ENCODE results near the gene RORC. TPM values are rescaled to one million over a fixed set of nuclear protein-coding genes. Genes with fewer than 3 reads are reported as not detected.

Gene RORC
- polyA plus RNA-seq, 1 of the 3 experiments (the other 2 are of a cell fraction) = not detected

DNA sequence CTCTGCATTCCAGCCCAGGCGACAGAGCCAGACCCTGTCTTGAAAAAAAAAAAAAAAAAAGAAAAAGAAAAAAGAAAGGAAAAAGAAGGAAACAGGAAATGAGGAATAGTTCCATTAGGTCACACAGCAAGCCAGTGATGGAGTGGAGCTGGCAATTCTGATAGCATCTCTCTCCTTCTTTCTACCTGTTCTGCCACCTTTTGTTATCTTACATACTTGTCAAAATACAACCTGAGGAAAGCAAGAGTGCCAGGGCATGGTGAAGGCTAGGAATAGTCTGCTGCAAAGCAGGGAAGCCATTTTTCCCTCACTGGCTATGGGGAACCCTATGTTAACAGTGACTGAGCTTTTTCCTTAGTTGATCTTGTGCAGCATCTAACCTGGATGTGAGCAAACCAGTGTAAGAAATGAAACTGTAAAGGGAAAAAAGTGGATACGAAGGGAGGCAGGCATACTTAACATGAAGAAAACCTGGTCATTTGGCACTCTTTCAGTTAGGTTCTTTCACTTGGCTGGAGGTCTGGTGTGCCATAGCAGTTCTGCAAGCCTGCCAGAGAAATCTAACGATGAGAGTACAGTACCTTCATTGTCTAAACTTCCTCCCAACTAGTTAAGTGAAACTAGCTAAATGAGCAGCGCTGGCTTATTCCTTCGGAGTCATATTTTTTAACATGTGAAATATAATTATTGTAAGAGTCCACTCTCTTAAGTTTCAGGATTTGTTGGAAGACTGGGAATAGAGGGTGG is 39.9 kb upstream of the RORC start:
- Histone ChIP-seq H3K36me3 (replicated peaks in 1 of 2; ENCODE audit: control insufficient read depth in 1 of 2, insufficient read depth in 2 of 2, low read length in 1 of 2) (peaks cover 0 to 10% of the 10 kb centered on the region in 2 experiments), H3K27ac (ENCODE audit: low read depth in 2 of 2, low read length in 1 of 2) (no peak overlapping the region), H3K79me2 (ENCODE audit: insufficient read depth) (no peaks in the 10 kb centered on the region), H3K4me3 (ENCODE audit: low read depth in 2 of 2, low read length in 1 of 2) (no peak overlapping the region), H3K4me1 (ENCODE audit: control insufficient read depth in 1 of 2, insufficient read depth in 2 of 2, low read depth in 1 of 2, low read length in 1 of 2) (no peaks in the 10 kb centered on the region), H3K27me3 (ENCODE audit: insufficient read depth) (no peaks in the 10 kb centered on the region), H2AFZ (ENCODE audit: low read depth) (no peak overlapping the region), H3K9me3 (no peaks in the 10 kb centered on the region), H4K20me1 (ENCODE audit: insufficient read depth) (no peaks in the 10 kb centered on the region), H3F3A (replicated peaks; ENCODE audit: insufficient read depth) (no peaks in the 10 kb centered on the region), H3K4me2 (no peak overlapping the region), H3K9me2 (no peaks in the 10 kb centered on the region), H3K9ac (no peak overlapping the region)
- WGBS (ENCODE audit: low lambda C conversion rate) = 59% methylated on average over 5 of the region's 5 CpGs
- ChIA-PET CTCF (interaction anchor here (1.1 kb wide), 1 partner anchor 23 kb away, joined by 3 read pairs; no protein-coding TSS in a partner anchor), POLR2A (no interaction called here)
- TF ChIP-seq FOXJ3 (CRISPR knock-in tag; IDR thresholded peaks at IDR 0.05) = no peak
- no peak for TF ChIP-seq MXI1 (IDR thresholded peaks at IDR 0.05; ENCODE audit: low read depth, low read length)
- no peak for TF ChIP-seq SIN3A (IDR thresholded peaks at IDR 0.05; ENCODE audit: borderline replicate concordance, low read depth, low read length)
- no peak for TF ChIP-seq RFX5 (IDR thresholded peaks at IDR 0.05; ENCODE audit: low read length)
- TF ChIP-seq SMC3 (IDR thresholded peaks at IDR 0.05; ENCODE audit: low read depth, low read length) = no peak
- TF ChIP-seq RCOR1 (IDR thresholded peaks at IDR 0.05; ENCODE audit: low read length) = no peak
- TF ChIP-seq, protein P1, sequence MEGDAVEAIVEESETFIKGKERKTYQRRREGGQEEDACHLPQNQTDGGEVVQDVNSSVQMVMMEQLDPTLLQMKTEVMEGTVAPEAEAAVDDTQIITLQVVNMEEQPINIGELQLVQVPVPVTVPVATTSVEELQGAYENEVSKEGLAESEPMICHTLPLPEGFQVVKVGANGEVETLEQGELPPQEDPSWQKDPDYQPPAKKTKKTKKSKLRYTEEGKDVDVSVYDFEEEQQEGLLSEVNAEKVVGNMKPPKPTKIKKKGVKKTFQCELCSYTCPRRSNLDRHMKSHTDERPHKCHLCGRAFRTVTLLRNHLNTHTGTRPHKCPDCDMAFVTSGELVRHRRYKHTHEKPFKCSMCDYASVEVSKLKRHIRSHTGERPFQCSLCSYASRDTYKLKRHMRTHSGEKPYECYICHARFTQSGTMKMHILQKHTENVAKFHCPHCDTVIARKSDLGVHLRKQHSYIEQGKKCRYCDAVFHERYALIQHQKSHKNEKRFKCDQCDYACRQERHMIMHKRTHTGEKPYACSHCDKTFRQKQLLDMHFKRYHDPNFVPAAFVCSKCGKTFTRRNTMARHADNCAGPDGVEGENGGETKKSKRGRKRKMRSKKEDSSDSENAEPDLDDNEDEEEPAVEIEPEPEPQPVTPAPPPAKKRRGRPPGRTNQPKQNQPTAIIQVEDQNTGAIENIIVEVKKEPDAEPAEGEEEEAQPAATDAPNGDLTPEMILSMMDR (IDR thresholded peaks at IDR 0.05) = no peak
- TF ChIP-seq, protein P2, sequence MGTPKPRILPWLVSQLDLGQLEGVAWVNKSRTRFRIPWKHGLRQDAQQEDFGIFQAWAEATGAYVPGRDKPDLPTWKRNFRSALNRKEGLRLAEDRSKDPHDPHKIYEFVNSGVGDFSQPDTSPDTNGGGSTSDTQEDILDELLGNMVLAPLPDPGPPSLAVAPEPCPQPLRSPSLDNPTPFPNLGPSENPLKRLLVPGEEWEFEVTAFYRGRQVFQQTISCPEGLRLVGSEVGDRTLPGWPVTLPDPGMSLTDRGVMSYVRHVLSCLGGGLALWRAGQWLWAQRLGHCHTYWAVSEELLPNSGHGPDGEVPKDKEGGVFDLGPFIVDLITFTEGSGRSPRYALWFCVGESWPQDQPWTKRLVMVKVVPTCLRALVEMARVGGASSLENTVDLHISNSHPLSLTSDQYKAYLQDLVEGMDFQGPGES (IDR thresholded peaks at IDR 0.05; ENCODE audit: low read depth, low read length) = no peak
- TF ChIP-seq, protein P3, sequence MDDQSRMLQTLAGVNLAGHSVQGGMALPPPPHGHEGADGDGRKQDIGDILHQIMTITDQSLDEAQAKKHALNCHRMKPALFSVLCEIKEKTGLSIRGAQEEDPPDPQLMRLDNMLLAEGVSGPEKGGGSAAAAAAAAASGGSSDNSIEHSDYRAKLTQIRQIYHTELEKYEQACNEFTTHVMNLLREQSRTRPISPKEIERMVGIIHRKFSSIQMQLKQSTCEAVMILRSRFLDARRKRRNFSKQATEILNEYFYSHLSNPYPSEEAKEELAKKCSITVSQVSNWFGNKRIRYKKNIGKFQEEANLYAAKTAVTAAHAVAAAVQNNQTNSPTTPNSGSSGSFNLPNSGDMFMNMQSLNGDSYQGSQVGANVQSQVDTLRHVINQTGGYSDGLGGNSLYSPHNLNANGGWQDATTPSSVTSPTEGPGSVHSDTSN (IDR thresholded peaks at IDR 0.05) = no peak
- TF ChIP-seq EZH2phosphoT487 (IDR thresholded peaks at IDR 0.05; ENCODE audit: borderline replicate concordance, low read depth) = no peak
- no peak for TF ChIP-seq MEF2A (IDR thresholded peaks at IDR 0.05; ENCODE audit: borderline replicate concordance, low read depth)
- no peak for TF ChIP-seq ELF1 (IDR thresholded peaks at IDR 0.05)
- TF ChIP-seq TCF12 (IDR thresholded peaks at IDR 0.05) = no peak
- no peak for TF ChIP-seq CHD2 (IDR thresholded peaks at IDR 0.05; ENCODE audit: low read length, partially characterized antibody)
- TF ChIP-seq RXRA (IDR thresholded peaks at IDR 0.05; ENCODE audit: borderline replicate concordance, low read depth) = no peak
- no peak for TF ChIP-seq FOXM1 (IDR thresholded peaks at IDR 0.05; ENCODE audit: low read depth)
- no peak for TF ChIP-seq GABPA (IDR thresholded peaks at IDR 0.05; ENCODE audit: low read depth)
- TF ChIP-seq, protein P4, sequence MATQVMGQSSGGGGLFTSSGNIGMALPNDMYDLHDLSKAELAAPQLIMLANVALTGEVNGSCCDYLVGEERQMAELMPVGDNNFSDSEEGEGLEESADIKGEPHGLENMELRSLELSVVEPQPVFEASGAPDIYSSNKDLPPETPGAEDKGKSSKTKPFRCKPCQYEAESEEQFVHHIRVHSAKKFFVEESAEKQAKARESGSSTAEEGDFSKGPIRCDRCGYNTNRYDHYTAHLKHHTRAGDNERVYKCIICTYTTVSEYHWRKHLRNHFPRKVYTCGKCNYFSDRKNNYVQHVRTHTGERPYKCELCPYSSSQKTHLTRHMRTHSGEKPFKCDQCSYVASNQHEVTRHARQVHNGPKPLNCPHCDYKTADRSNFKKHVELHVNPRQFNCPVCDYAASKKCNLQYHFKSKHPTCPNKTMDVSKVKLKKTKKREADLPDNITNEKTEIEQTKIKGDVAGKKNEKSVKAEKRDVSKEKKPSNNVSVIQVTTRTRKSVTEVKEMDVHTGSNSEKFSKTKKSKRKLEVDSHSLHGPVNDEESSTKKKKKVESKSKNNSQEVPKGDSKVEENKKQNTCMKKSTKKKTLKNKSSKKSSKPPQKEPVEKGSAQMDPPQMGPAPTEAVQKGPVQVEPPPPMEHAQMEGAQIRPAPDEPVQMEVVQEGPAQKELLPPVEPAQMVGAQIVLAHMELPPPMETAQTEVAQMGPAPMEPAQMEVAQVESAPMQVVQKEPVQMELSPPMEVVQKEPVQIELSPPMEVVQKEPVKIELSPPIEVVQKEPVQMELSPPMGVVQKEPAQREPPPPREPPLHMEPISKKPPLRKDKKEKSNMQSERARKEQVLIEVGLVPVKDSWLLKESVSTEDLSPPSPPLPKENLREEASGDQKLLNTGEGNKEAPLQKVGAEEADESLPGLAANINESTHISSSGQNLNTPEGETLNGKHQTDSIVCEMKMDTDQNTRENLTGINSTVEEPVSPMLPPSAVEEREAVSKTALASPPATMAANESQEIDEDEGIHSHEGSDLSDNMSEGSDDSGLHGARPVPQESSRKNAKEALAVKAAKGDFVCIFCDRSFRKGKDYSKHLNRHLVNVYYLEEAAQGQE (IDR thresholded peaks at IDR 0.05; ENCODE audit: low read depth, low read length) = no peak
- no peak for TF ChIP-seq TEAD4 (IDR thresholded peaks at IDR 0.05; ENCODE audit: borderline replicate concordance, insufficient read depth)
- no peak for TF ChIP-seq GATA2 (CRISPR knock-in tag; IDR thresholded peaks at IDR 0.05)
- no peak for DNase-seq

Data from SK-N-SH (cell line).